ENCODE results near the gene VSIG10L.

The VSIG10L gene

DNA sequence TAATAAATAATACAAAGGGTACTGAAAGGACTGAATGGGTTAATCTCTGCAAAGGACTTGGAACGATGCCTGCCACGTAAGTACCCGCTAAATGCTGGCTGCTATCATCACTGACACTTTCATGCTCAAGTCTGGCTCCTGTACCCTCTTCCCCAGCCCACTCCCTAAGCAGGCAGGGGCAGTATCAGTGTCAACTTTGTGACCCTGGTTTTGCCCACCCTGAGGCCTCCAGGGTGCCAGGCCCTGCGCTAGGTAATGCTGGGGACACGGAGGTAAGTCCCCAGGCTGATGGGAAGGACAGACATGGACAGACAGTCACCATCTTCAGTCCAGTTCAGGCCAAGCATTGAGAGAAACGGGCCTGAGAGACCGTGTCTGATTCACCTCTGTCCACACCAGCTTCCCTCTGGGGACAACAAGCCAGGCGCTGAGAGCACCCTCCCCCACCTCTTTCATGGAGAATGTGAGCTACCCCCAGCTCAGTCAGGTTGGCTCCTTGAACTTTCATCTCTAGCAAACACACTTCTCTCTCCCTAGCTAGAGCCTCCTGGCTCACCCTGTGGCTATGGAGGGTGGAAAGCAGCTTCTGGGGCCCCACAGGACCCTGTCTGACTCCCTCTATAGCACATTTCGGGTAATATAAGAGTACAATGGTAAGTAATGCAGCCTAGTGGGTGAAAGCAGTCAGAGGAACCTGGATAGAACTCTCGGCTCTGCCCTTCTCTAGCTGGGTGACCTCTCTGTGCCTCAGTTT lies 23.4 kb upstream of the VSIG10L start:
- DNase-seq: no peak

DNA sequence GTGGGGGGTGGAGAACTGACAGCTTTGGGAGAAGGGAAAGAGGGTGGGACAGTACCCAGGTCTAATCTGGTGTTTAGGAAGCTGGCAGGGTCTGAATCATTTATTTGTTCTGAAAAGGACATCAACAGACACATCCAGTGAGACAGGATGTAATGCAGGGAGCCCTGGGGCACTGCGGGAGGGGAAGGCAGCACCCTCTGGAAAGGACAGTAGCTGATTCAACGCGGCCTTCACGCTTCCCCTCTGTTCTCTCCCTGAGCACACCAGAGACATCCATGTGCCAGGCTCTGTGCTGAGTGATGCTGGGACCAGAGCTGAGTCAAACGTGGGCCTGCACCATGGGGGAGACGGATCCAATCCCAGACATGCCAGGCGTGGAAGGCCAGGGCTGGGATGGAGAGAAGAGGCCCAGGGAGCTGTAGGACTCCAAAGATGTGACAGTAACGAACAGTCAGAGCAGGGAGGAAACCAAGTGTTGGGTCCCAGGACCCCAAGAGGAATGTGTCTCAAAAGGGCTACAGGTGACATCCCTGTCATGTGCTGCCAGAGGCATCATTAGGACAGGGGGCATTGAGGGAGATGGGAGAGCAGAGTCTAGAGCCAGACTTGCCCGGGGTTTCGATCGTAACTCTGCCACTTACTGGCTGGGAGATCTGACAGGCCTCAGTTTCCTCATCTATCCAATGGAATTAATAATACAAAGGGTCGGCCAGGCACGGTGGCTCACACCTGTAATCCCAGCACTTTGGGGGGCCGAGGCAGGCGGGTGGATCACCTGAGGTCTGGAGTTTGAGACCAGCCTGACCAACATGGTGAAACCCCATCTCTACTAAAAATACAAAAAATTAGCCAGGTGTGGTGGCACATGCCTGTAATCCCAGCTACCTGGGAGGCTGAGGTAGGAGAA lies 22.5 kb upstream of the VSIG10L start:
- no peak for DNase-seq

- no peak for DNase-seq
These were observed 19.3 kb upstream of the VSIG10L start for GRCh38 chr19:51361239-51361638.

DNA sequence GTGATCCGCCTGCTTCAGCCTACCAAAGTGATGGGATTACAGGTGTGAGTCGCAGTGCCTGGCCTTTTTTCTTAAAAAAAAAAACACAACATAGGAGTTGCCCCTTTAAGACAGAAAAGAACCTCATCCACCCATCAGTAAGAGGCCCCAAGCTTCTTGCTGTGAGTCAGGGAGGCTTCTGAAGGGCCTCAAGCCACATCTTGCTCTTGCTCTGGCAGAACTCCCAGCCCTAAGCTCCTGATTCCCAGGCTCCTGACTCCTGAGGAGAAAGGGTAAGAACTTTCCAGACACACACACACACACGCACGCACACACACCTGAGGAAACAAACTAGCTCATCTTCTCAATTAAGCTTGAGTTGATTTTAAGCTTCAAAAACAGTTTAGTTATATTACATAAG lies 17.4 kb upstream of the VSIG10L start:
- DNase-seq: no peak

GRCh38 chr19:51357952-51358351 lies 16.0 kb upstream of the VSIG10L start:
- DNase-seq: no peak

DNA sequence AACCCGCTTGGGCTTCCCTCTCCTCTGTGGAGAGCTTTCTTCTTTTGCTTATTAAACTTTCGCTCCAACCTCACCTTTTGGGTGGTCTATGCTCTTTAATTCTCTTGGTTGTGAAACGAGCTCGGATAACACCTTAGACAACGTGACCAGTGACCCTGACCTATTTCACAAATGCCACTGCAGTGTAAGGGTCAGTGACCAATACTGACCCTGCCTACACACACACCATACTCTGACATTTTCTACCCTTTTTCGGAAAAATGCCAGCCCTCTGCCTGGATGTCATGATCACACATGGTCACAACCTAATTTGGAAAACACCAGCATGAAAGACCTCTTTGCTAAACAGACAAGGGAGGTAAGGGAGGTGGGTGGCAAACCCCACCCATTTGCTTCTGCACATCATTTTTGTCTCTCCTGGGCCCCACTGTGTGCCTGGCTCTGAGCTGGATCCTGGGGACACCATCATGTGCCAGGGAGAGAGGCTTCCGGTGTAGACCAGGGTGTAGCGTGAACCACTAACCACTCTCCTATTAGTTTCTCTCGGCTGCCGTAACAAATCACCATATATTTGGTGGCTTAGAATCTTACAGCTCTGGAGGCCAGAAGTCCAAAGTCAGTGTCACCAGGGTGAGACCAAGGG lies 14.3 kb upstream of the VSIG10L start:
- no peak for DNase-seq

DNA sequence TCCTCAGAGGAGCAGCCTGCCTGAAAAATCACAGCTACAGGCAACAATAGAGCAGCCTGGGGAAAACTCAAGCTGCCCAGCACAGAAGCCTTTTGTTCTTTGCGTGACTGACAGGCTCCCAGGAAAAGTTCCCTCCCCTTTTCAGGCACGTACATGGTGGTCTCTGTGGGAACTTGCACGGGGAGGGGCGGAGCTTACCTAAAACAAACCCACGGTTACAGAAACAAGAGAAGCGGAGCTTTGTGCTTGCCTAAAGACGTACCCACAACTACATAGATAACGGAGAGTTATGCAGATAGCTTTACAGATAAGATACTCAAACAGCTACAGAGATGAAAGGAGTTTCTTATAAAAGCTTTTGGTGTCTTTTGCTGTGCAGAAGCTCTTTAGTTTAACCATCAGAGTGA lies 12.8 kb upstream of the VSIG10L start:
- peak; percentile 75 for DNase-seq

- DNase-seq: no peak
These were observed 12.3 kb upstream of the VSIG10L start for GRCh38 chr19:51354103-51354741.

- DNase-seq: no peak
These were observed 10.9 kb upstream of the VSIG10L start for GRCh38 chr19:51352783-51353360.

DNA sequence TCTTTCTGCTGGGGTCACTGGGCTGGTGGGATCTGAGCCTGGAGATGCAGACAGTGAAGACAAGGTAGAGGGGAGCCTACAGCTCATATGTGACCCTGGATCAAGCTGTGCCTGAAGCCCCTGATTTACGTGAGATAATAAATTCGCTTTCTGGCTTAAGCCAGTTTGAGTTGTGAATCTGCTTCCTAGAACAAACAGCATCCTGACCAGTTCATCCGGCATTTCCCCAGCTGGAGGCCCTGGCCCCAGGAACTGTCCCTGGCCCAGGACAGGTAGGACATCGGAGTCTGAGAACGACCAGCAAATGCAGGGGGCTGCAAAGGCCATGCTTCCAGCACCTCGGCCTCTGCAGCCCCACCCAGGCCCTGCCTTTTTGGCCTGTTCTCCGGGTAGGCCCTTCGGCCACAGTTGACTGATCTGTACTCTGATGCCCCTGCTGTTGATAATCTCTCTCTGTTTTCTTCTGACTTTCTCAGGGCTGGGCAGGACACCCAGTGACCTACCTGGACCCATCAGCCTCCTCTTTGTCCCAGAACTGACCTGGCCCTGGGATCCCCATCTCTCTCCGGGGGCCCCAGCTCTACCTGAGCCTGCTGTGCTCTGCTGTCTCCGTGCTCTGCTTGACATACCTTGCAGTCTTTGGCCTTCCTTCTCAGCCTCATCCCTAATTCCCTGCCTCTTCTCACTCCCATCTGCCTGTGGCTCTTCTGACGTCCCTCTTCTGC lies 9.5 kb upstream of the VSIG10L start:
- no peak for DNase-seq

- no peak for DNase-seq
These were observed 5.4 kb upstream of the VSIG10L start for GRCh38 chr19:51347209-51347928.

GRCh38 chr19:51346742-51347141 lies 4.8 kb upstream of the VSIG10L start:
- no peak for DNase-seq

DNA sequence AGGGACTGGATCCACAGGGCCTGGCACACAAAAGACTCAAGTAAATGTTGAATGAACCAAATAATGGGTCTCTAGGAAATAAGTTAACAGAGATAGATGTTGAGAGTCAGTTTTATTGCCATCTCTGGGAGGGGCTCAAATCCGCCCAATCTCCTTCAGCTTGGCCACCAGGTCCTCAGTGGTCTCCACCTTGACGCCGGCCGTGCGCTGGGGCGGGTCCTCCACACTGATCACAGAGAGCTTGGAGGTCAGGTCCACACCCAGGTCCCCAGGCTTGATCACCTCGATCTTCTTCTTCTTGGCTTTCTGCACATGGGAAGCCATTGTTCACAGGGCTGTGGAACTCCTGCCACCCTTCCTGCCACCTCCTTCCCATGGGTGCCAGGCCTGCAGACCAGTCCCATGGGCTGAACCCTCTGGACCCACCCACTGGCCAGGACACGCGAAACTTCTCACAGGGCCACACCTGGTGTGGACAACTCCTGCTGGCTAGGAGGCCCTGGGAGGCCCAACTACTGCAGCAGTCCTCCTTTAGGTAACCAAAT lies 3.2 kb upstream of the VSIG10L start:
- no peak for DNase-seq

DNA sequence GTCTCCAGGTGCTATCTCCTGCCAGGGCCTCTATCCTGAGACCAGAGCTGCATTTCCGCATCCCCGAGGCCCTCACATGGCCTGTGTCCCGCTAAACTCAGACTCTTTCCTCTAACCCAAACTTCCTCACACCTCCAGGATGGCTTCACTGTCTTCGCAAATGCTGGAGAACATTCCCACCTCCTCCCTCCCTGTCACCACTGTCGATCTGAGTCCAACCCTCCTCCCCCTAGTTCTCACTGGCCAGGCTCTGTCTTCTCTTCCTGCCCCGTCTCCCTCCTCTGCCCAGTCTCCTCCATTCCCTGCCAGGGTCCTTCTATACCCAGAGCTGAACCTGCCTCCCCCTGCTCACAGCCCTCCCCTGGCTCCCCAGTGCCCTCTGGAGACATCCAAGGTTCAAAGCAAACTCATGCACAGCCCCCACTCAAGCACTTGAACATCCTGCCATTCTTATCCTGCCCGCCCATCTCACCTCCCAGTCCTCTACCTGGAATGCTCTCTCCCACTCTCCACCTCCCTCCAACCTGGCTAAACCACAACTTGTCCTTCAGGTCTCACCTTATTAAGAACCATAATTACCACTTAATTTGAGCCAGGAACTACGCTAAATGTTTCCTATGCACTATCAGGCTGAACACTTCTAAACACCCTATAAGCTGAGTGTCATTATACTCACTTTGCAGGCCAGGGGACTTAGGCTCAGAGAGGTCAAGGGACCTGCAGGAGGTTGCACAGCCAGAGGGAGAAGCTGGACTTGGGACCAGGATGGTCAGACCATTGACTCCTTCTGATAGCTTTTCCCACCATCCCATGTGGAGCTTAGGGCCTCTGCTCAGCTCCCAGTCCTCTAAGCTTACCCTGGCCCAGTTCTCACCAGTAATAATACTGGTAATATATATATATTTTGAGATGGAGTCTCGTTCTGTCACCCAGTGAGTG lies 961 bp upstream of the VSIG10L start:
- no peak for DNase-seq

DNA sequence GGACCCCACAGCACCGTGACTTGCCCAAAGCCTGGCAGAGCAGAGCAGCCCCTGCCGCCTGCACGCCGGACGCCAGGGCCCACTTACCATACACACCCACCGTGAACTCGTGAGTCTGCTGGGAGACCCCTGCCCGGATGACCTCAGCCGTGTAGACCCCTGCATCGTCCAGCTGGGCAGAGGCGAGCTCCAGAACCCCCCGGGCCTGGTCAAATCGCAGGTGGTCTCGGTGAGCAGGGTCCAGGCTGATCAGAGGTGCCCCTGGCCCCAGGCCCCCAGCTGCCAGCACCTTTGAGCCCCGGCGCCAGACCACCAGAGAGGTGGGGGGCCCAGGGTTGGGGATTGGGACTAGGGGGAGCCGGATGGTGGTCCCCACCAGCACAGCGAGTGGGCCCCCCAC lies 873 bp downstream of the VSIG10L start:
- DNase-seq: no peak

DNA sequence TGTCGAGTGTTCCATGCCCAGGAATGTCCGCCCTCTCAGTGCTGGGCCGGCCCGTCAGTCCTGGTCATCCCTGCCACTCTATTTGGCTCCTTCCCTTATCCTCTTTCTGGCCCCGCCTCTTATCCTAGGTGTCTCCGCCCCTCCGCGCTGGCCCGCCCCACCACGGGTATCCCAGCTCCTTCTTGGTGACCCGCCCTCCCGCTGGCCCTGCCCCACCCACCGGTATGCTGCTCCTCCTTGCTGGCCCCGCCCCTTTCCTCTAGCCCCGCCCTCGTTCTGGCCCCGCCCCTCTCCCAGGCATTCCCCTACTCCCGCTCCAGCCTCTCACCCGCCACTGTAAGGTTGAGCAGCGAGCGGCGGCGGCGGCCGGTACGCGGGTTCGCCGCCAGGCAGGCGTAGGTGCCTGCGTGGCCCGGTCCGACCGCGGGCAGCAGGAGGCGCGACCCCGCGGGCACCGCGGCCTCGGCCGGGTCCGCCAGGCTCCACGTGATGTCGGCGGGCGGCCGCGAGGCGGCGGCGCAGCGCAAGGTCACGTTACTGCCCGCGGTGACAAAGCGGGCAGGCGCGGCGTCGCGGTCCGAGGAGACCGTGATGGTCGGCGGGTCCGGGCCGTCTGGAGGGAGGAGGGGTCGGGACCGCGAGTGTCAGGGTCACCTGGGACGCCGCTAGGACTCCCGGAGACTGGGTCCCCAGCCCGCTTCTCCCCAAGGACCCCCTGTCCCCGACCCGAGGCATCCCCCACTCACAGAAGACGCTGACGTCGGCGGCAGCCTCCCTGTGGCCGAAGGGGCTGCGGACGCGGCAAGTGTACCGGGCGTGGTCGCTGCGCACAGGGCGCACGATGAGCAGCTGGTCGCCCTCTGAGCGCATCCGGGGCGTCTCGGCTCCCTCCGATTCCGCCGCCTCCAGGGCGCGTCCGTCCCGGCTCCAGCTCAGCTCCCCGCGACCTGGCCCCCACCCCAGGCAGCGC lies 2.0 kb downstream of the VSIG10L start:
- DNase-seq: peak; percentile 88

DNA sequence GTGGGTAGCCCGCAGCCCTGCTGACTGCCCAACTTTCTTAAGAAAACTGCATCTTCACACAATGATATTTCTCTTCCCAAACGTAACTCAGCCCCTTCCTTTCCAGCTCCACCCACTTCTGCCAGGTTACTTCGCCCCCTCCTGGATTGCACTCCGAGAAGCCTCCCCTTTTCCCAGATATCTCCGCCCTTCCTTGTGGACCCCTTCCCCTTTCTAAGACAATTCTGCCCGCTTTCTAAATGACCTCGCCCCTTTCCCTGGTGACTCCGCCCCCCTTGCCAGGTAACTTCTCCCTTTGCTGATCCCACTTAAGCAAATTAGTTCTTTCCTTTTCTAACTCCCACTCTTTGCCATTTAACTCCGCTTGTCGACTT lies 2.6 kb downstream of the VSIG10L start:
- no peak for DNase-seq

DNA sequence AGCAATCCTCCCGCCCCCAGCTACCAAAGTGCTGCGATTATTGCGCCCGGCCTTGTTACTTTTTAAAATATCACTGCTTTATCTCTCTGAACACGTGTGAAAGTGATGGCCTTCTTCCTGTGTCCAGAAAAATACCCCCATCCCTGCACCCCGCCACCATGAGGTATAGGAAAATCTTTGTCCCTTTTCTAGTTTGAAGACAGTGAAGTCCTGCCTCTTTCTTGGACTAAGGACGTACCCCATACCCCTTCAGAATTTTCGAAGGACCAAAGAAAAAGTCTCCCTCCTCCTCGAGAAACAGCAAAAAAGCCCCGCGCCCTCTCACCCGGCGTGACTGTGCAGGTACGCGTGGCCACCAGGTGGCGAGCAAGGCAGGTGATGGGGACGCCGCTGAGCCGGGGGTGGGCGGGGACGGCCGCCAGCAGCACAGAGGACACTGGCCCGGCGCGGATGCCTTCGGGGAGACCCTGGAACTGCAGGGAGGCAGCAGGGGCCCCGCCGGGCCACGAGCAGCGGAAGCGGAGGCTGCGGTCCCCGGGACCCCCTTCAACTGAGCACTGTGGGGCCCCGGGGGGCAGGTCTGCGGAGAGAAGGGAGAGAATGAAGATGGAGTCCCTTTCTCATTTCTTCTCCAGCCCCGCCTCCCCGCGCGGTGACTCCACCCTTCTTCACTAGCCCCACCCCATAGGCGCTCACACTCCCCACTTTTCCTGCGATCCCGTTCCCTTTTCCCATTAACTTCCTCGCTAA lies 3.2 kb downstream of the VSIG10L start:
- peak; percentile 70 for DNase-seq

Data from NCI-H2227 treated with DMSO at 0.1 percent for 48 hours (cell line).